ENCODE data around the gene GABPA.

GRCh38 chr21:25790122-25790877, 55.5 kb downstream of the GABPA start:
- no peak for TF ChIP-seq ZNF274 (IDR thresholded peaks at IDR 0.05; ENCODE audit: low read depth, low read length)
- TF ChIP-seq YY1 (IDR thresholded peaks at IDR 0.05; ENCODE audit: insufficient read depth, insufficient read length) = no peak

All from NT2/D1 (cell line).